A549 (cell line): ENCODE results near the gene PRKAG2. TPM values are rescaled to one million over a fixed set of nuclear protein-coding genes. Genes with fewer than 3 reads are reported as not detected.

ENCODE experiments used
- ATAC-seq, 2 experiments: fragments of 200-7000 bp in 1 of 2; fragments of >200 bp in 1 of 2; cut with Nextera tagmentation in 1 of 2; cut with Tn5 transposase in 1 of 2; 3 replicates each; pipeline versions ENCODE4 v1.8.0 to v1.9.1; 2018 to 2020; ENCODE audit warnings: mild to moderate bottlenecking in 1 of 2, moderate library complexity in 1 of 2
- CTCF ChIA-PET: fragments of 300-600 bp; sonication (Branson Sonifier 250); formaldehyde crosslinking; extraction: SDS; loops from one replicate; lab custom pipeline; 2021; ENCODE audit warnings: antibody characterized with exemption, inconsistent platforms; lab: Yijun Ruan, JAX
- POLR2A ChIA-PET: fragments of 350-600 bp; formaldehyde crosslinking; extraction: SDS; loops from one replicate; lab custom pipeline; 2021; ENCODE audit warnings: antibody characterized with exemption, inconsistent platforms; lab: Yijun Ruan, JAX
- DNase-seq, 2 experiments: peaks; one replicate each; pipeline versions ENCODE4 v3.0.0 to v3.0.0-alpha.2; 2011 to 2016; ENCODE audit warnings: low read depth in 1 of 2, low spot score in 1 of 2
- FAIRE-seq: peaks from 2 replicates; lab custom pipeline; 2011; peaks lifted over from hg19 to GRCh38; lab: Jason Lieb, UNC
- H3K27ac ChIP-seq, 2 experiments: fragments of >200 bp; sonication (Bioruptor Twin); formaldehyde crosslinking; 3 replicates each; pipeline ENCODE4 v1.5.1; 2016 to 2017
- H3K4me1 ChIP-seq: fragments of >200 bp; sonication (Bioruptor Twin); formaldehyde crosslinking; 3 replicates; pipeline ENCODE4 v1.6.1; 2016
- H3K4me2 ChIP-seq: fragments of >200 bp; sonication (Bioruptor Twin); formaldehyde crosslinking; 3 replicates; pipeline ENCODE4 v1.6.1; 2016
- H3K4me3 ChIP-seq: fragments of >200 bp; sonication (Bioruptor Twin); formaldehyde crosslinking; 3 replicates; pipeline ENCODE4 v1.5.1; 2016
- H3K9me3 ChIP-seq: fragments of >200 bp; sonication (Bioruptor Twin); formaldehyde crosslinking; 3 replicates; pipeline ENCODE4 v1.6.1; 2016
- BCL3 ChIP-seq: fragments of >200 bp; sonication (Bioruptor Twin); formaldehyde crosslinking; IDR thresholded peaks from 3 replicates; pipeline ENCODE4 v1.6.1; 2016
- BHLHE40 ChIP-seq: IDR thresholded peaks from 2 replicates; pipeline ENCODE4 v1.6.1; 2012; ENCODE audit warnings: low read depth, low read length, inconsistent platforms
- CEBPB ChIP-seq, 2 experiments: fragments of >200 bp in 1 of 2; sonication (Bioruptor Twin) in 1 of 2; formaldehyde crosslinking in 1 of 2; IDR thresholded peaks; 2 replicates each; pipeline ENCODE4 v1.6.1; 2012 to 2016
- ELK1 ChIP-seq: fragments of 150-350 bp; IDR thresholded peaks from 2 replicates; pipeline ENCODE4 v1.6.1; 2014; ENCODE audit warnings: low read depth, mild to moderate bottlenecking, low read length
- ESRRA ChIP-seq: fragments of 150-350 bp; IDR thresholded peaks from 2 replicates; pipeline ENCODE4 v1.6.1; 2014; ENCODE audit warnings: mild to moderate bottlenecking, low read length, borderline replicate concordance
- GATA3 ChIP-seq: IDR thresholded peaks from 2 replicates; pipeline ENCODE4 v1.6.1; 2012; ENCODE audit warnings: borderline replicate concordance
- HOXA7 ChIP-seq: fragments of 250-450 bp; sonication (Bioruptor Pico); IDR thresholded peaks from 2 replicates; pipeline ENCODE4 v1.5.0; 2020; ENCODE audit warnings: mild to moderate bottlenecking, moderate library complexity
- HOXB13 ChIP-seq: fragments of 250-450 bp; sonication (Bioruptor Pico); IDR thresholded peaks from 2 replicates; pipeline ENCODE4 v1.5.0; 2020; ENCODE audit warnings: low read depth, mild to moderate bottlenecking, moderate library complexity
- HOXB5 ChIP-seq: fragments of 250-450 bp; sonication (Bioruptor Pico); IDR thresholded peaks from 2 replicates; pipeline ENCODE4 v1.5.0; 2020; ENCODE audit warnings: mild to moderate bottlenecking, moderate library complexity
- JUNB ChIP-seq: fragments of >200 bp; sonication (Bioruptor Twin); formaldehyde crosslinking; IDR thresholded peaks from 2 replicates; pipeline ENCODE4 v1.6.1; 2016
- MAFK ChIP-seq: fragments of 450-650 bp; IDR thresholded peaks from 2 replicates; pipeline ENCODE4 v1.6.1; 2014; ENCODE audit not compliant: partially characterized antibody
- PHF8 ChIP-seq: fragments of 200-600 bp; sonication (generic); IDR thresholded peaks from 2 replicates; pipeline ENCODE4 v1.6.1; 2016; ENCODE audit warnings: low read depth, mild to moderate bottlenecking, antibody characterized with exemption, moderate library complexity, borderline replicate concordance
- POLR2AphosphoS2 ChIP-seq: conservative IDR thresholded peaks from 2 replicates; pipeline ENCODE4 v1.6.1; 2012; ENCODE audit warnings: low read length, improper control_type of control experiment, inconsistent platforms
- RFX5 ChIP-seq: fragments of 450-650 bp; IDR thresholded peaks from 2 replicates; pipeline ENCODE4 v1.7.1; 2014; ENCODE audit warnings: antibody characterized with exemption, mild to moderate bottlenecking, moderate library complexity
- SMC3 ChIP-seq: fragments of >200 bp; sonication (Bioruptor Twin); formaldehyde crosslinking; IDR thresholded peaks from 3 replicates; pipeline ENCODE4 v1.6.1; 2018; ENCODE audit warnings: inconsistent platforms
- SREBF2 ChIP-seq: fragments of 450-650 bp; IDR thresholded peaks from 2 replicates; pipeline ENCODE4 v1.6.1; 2014; ENCODE audit warnings: mild to moderate bottlenecking, moderate library complexity
- ZNF302 ChIP-seq: fragments of 250-450 bp; sonication (Bioruptor Pico); IDR thresholded peaks from 2 replicates; pipeline ENCODE4 v1.9.0; 2021; ENCODE audit warnings: inconsistent platforms, mild to moderate bottlenecking, moderate library complexity
- ZSCAN20 ChIP-seq: fragments of 250-450 bp; sonication (Bioruptor Pico); IDR thresholded peaks from 2 replicates; pipeline ENCODE4 v1.8.0; 2022; ENCODE audit warnings: mild to moderate bottlenecking, moderate library complexity
- WGBS: methylation state at CpG from one replicate; pipeline ENCODE4 v1.1.6; 2017; ENCODE audit errors: missing lambda C conversion rate; 5-methylcytosine and 5-hydroxymethylcytosine counted together
- polyA plus RNA-seq, 4 experiments: library from polyadenylated mRNA; depleted of rRNA in 3 of 4; stranded (reverse); fragments of >200 nt; fragmentation: RNase III in 1 of 4; extraction: RNeasy Plus Mini Kit Qiagen cat#74134 plus additional on column Dnase treatment in 1 of 4; gene quantifications; 2 replicates in 3 of 4; 3 replicates in 1 of 4; pipeline ENCODE4 v1.2.3, GENCODE V29; 2011 to 2017
- TF ChIP-seq, protein P1 (sequence below): fragments of 200-600 bp; sonication (generic); IDR thresholded peaks from 2 replicates; pipeline ENCODE4 v1.6.1; 2016; ENCODE audit warnings: antibody characterized with exemption, mild to moderate bottlenecking, moderate library complexity
- TF ChIP-seq, protein P2 (sequence below): IDR thresholded peaks from 2 replicates; pipeline ENCODE4 v1.6.1; 2012
- TF ChIP-seq, protein P3 (sequence below): fragments of >200 bp; sonication (Bioruptor Twin); formaldehyde crosslinking; IDR thresholded peaks from 3 replicates; pipeline ENCODE4 v1.5.1; 2016
- TF ChIP-seq, protein P4 (sequence below): fragments of 250-450 bp; sonication (Bioruptor Pico); IDR thresholded peaks from 2 replicates; pipeline ENCODE4 v1.5.0; 2021; ENCODE audit warnings: mild to moderate bottlenecking, moderate library complexity, borderline replicate concordance

PRKAG2 gene
- polyA plus RNA-seq, 2 of the 4 experiments (the other 2 are of a cell fraction), result 26.5 to 31.7 TPM

GRCh38 chr7:151793991-151794507 is 82.9 kb downstream of the PRKAG2 start:
- H3K4me3 ChIP-seq, result no peak overlapping the region
- H3K4me2 ChIP-seq, result no peak overlapping the region
- ATAC-seq, result no peak
- ChIA-PET CTCF (interaction anchor here (0.8 to 12.8 kb wide), 3 partner anchors 8 to 30 kb away, joined by 3 to 153 read pairs (median 3); no protein-coding TSS in a partner anchor), POLR2A (no interaction called here)
- no peak for FAIRE-seq
- H3K27ac ChIP-seq, result no peak overlapping the region; a peak in 1 of 6 replicates
- peaks cover 25% of the 10 kb centered on the region for H3K4me1 ChIP-seq
- no peaks in the 10 kb centered on the region for H3K9me3 ChIP-seq
- WGBS, result 86% methylated on average over 18 of the region's 18 CpGs
- TF ChIP-seq ZNF302 (CRISPR knock-in tag) (no peak), JUNB (no peak), MAFK (no peak), HOXB13 (no peak)
- TF ChIP-seq, all 56 proteins: peak for 0
- no peak for DNase-seq

- H3K4me2 ChIP-seq, result no peak overlapping the region
- ATAC-seq (no peak), FAIRE-seq (no peak), DNase-seq (no peak)
- H3K27ac ChIP-seq, result no peak overlapping the region; a peak in 1 of 6 replicates
- ChIA-PET POLR2A (no interaction called here), CTCF (interaction anchor here (0.8 to 12.8 kb wide), 5 partner anchors 9 to 30 kb away, joined by 3 to 153 read pairs (median 3); no protein-coding TSS in a partner anchor)
- no peaks in the 10 kb centered on the region for H3K9me3 ChIP-seq
- TF ChIP-seq BCL3 (no peak), ZSCAN20 (CRISPR knock-in tag) (no peak), HOXB13 (no peak), CEBPB (IDR thresholded peaks at IDR 0.05) (peak; percentile 47 to 78; a peak in 3 of 4 replicates), ESRRA (no peak)
- TF ChIP-seq, protein P1, sequence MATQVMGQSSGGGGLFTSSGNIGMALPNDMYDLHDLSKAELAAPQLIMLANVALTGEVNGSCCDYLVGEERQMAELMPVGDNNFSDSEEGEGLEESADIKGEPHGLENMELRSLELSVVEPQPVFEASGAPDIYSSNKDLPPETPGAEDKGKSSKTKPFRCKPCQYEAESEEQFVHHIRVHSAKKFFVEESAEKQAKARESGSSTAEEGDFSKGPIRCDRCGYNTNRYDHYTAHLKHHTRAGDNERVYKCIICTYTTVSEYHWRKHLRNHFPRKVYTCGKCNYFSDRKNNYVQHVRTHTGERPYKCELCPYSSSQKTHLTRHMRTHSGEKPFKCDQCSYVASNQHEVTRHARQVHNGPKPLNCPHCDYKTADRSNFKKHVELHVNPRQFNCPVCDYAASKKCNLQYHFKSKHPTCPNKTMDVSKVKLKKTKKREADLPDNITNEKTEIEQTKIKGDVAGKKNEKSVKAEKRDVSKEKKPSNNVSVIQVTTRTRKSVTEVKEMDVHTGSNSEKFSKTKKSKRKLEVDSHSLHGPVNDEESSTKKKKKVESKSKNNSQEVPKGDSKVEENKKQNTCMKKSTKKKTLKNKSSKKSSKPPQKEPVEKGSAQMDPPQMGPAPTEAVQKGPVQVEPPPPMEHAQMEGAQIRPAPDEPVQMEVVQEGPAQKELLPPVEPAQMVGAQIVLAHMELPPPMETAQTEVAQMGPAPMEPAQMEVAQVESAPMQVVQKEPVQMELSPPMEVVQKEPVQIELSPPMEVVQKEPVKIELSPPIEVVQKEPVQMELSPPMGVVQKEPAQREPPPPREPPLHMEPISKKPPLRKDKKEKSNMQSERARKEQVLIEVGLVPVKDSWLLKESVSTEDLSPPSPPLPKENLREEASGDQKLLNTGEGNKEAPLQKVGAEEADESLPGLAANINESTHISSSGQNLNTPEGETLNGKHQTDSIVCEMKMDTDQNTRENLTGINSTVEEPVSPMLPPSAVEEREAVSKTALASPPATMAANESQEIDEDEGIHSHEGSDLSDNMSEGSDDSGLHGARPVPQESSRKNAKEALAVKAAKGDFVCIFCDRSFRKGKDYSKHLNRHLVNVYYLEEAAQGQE, result no peak
- 77% methylated on average over 9 of the region's 14 CpGs for WGBS
- H3K4me3 ChIP-seq, result no peak overlapping the region
- H3K4me1 ChIP-seq, result peaks cover 25% of the 10 kb centered on the region
These were observed 83.4 kb downstream of the PRKAG2 start for GRCh38 chr7:151793531-151793951.

- 65% methylated on average over 13 of the region's 16 CpGs for WGBS
- Histone ChIP-seq H3K4me1 (peaks cover 18% of the 10 kb centered on the region), H3K4me2 (no peak overlapping the region), H3K27ac (no peak overlapping the region), H3K4me3 (no peak overlapping the region), H3K9me3 (no peaks in the 10 kb centered on the region)
- ATAC-seq (no peak), DNase-seq (no peak), FAIRE-seq (no peak)
- POLR2A ChIA-PET, result no interaction called here
- CTCF ChIA-PET, result interaction anchor here (0.8 to 12.8 kb wide), 9 partner anchors 9 to 84 kb away, joined by 3 to 153 read pairs (median 3); partner anchors contain the start of gene PRKAG2
- TF ChIP-seq GATA3 (no peak), ELK1 (no peak), HOXA7 (CRISPR knock-in tag) (no peak), MAFK (no peak), SREBF2 (no peak), RFX5 (no peak), SMC3 (no peak), BHLHE40 (no peak), ZNF302 (CRISPR knock-in tag) (no peak), PHF8 (no peak), HOXB5 (no peak), POLR2AphosphoS2 (no peak)
- TF ChIP-seq, protein P2, sequence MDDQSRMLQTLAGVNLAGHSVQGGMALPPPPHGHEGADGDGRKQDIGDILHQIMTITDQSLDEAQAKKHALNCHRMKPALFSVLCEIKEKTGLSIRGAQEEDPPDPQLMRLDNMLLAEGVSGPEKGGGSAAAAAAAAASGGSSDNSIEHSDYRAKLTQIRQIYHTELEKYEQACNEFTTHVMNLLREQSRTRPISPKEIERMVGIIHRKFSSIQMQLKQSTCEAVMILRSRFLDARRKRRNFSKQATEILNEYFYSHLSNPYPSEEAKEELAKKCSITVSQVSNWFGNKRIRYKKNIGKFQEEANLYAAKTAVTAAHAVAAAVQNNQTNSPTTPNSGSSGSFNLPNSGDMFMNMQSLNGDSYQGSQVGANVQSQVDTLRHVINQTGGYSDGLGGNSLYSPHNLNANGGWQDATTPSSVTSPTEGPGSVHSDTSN, result no peak
- TF ChIP-seq, protein P3, sequence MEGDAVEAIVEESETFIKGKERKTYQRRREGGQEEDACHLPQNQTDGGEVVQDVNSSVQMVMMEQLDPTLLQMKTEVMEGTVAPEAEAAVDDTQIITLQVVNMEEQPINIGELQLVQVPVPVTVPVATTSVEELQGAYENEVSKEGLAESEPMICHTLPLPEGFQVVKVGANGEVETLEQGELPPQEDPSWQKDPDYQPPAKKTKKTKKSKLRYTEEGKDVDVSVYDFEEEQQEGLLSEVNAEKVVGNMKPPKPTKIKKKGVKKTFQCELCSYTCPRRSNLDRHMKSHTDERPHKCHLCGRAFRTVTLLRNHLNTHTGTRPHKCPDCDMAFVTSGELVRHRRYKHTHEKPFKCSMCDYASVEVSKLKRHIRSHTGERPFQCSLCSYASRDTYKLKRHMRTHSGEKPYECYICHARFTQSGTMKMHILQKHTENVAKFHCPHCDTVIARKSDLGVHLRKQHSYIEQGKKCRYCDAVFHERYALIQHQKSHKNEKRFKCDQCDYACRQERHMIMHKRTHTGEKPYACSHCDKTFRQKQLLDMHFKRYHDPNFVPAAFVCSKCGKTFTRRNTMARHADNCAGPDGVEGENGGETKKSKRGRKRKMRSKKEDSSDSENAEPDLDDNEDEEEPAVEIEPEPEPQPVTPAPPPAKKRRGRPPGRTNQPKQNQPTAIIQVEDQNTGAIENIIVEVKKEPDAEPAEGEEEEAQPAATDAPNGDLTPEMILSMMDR, result no peak
- TF ChIP-seq, protein P4, sequence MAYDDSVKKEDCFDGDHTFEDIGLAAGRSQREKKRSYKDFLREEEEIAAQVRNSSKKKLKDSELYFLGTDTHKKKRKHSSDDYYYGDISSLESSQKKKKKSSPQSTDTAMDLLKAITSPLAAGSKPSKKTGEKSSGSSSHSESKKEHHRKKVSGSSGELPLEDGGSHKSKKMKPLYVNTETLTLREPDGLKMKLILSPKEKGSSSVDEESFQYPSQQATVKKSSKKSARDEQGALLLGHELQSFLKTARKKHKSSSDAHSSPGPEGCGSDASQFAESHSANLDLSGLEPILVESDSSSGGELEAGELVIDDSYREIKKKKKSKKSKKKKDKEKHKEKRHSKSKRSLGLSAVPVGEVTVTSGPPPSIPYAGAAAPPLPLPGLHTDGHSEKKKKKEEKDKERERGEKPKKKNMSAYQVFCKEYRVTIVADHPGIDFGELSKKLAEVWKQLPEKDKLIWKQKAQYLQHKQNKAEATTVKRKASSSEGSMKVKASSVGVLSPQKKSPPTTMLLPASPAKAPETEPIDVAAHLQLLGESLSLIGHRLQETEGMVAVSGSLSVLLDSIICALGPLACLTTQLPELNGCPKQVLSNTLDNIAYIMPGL, result no peak
These were observed 84.3 kb downstream of the PRKAG2 start for GRCh38 chr7:151792636-151793035.
